ENCODE data around the gene CACNG6.

CACNG6 gene, protein sequence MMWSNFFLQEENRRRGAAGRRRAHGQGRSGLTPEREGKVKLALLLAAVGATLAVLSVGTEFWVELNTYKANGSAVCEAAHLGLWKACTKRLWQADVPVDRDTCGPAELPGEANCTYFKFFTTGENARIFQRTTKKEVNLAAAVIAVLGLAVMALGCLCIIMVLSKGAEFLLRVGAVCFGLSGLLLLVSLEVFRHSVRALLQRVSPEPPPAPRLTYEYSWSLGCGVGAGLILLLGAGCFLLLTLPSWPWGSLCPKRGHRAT

GRCh38 chr19:53991224-53992113 lies at the start of gene CACNG6:
Gene CACNG6, plus strand, starts transcription at chr19:53991637. Its CDS starts 1,241 bp downstream, at chr19:53992878.
- in situ Hi-C loops (cut with HindIII; ENCODE audit: low pct_ligation_motif_present, low sequenced_read_pairs): no loop called here
- TF ChIP-seq CTCF (IDR thresholded peaks at IDR 0.05; ENCODE audit: low read depth, low read length, missing control alignments): no peak
- Histone ChIP-seq H3K4me3 (ENCODE audit: low read depth, low read length) (peak within 1 kb of the TSS; percentile 29), H3K27me3 (replicated peaks) (peaks cover 9% of the 10 kb centered on the region), H3K36me3 (replicated peaks) (no peaks in the 10 kb centered on the region), H3K27ac (no peak within 1 kb of the TSS)
- DNase-seq: no peak

GRCh38 chr19:53942001-53942786 lies 49.2 kb upstream of the CACNG6 start:
- in situ Hi-C loops (cut with HindIII; ENCODE audit: low pct_ligation_motif_present, low sequenced_read_pairs): no loop called here
- peak; percentile 12 for TF ChIP-seq CTCF (IDR thresholded peaks at IDR 0.05; ENCODE audit: low read depth, low read length, missing control alignments)
- Histone ChIP-seq H3K27me3 (replicated peaks) (peaks cover 17% of the 10 kb centered on the region), H3K27ac (no peak overlapping the region), H3K36me3 (replicated peaks) (no peaks in the 10 kb centered on the region), H3K4me3 (ENCODE audit: low read depth, low read length) (no peak overlapping the region)
- peak; percentile 2 for DNase-seq

DNA sequence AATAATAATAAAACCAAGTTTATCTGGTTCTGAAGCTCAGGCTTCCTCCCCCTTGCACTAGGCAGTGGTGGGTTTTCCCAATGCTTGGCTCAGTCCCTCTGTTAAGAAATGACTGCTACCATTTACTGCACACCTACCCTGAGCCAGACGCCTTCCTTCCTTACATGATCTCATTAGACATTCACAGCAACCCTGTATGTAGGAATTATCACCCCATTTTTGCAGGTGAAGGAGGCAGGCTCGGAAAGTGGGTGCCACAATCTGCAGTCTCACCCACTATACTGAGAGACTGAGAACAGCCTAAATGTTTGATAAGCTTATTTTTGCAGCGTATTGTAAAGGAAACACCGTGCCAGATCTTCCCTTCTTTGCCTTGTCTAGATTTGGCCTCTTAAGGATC lies 47.0 kb upstream of the CACNG6 start:
- H3K36me3 ChIP-seq (replicated peaks): no peaks in the 10 kb centered on the region
- no peak for DNase-seq
- H3K27ac ChIP-seq: no peak overlapping the region
- TF ChIP-seq CTCF (IDR thresholded peaks at IDR 0.05; ENCODE audit: low read depth, low read length, missing control alignments): no peak
- no peak overlapping the region for H3K4me3 ChIP-seq (ENCODE audit: low read depth, low read length)
- in situ Hi-C loops (cut with HindIII; ENCODE audit: low pct_ligation_motif_present, low sequenced_read_pairs): no loop called here
- peaks cover 17% of the 10 kb centered on the region for H3K27me3 ChIP-seq (replicated peaks)

DNA sequence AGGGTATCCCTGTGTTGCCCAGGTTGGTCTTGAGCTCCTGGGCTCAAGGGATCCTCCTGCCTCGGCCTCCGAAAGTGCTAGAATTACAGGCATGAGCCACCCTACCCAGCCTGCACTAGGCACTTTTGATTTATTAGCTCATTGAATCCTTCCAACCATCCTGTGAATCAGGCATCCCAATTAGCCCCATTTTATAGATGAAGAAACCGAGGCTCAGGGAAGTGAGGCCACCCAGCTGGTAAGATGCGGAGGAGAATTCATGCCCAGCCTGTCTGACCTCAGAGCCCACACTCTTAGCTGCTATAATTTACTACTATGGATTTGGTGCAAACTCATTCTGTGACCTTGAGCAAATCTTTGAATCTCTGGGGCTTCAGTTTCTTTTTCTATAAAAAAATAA lies 46.5 kb upstream of the CACNG6 start:
- Histone ChIP-seq H3K27me3 (replicated peaks) (peaks cover 17% of the 10 kb centered on the region), H3K27ac (no peak overlapping the region), H3K4me3 (ENCODE audit: low read depth, low read length) (no peak overlapping the region), H3K36me3 (replicated peaks) (no peaks in the 10 kb centered on the region)
- no peak for TF ChIP-seq CTCF (IDR thresholded peaks at IDR 0.05; ENCODE audit: low read depth, low read length, missing control alignments)
- DNase-seq: no peak
- in situ Hi-C loops (cut with HindIII; ENCODE audit: low pct_ligation_motif_present, low sequenced_read_pairs): no loop called here

DNA sequence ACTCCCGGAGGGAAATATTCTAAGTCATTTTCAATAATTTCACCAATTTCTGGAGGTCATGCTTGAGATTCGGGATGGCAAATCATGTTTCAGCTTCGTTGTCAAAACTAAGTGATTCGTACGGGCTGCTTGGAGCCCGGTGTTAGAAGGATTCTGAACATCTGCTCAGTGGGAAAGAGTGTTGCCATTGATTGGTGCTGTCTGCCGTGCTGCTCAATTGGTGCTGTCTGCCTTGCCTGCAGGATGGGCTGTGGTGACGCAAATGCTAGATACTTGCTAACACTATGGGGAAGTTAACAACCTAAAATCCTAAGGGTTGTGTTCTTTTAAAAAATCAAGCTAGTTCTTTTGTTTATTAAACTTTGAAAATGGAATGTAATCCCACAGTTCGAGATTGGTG lies 46.0 kb upstream of the CACNG6 start:
- H3K27me3 ChIP-seq (replicated peaks): peaks cover 17% of the 10 kb centered on the region
- in situ Hi-C loops (cut with HindIII; ENCODE audit: low pct_ligation_motif_present, low sequenced_read_pairs): no loop called here
- no peak overlapping the region for H3K4me3 ChIP-seq (ENCODE audit: low read depth, low read length)
- H3K27ac ChIP-seq: no peak overlapping the region
- peak; percentile 13 for DNase-seq
- no peaks in the 10 kb centered on the region for H3K36me3 ChIP-seq (replicated peaks)
- no peak for TF ChIP-seq CTCF (IDR thresholded peaks at IDR 0.05; ENCODE audit: low read depth, low read length, missing control alignments)

All from brain microvascular endothelial cell (primary cell).